HG03280 (cell line): ENCODE results near the gene NANOGP8.

Experiments
- ATAC-seq: cut with Tn5 transposase; IDR thresholded peaks from one replicate; pipeline ENCODE4 v1.9.1; 2021; ENCODE audit warnings: mild to moderate bottlenecking, moderate library complexity; ENCODE audit not compliant: unreplicated experiment

The NANOGP8 gene

DNA sequence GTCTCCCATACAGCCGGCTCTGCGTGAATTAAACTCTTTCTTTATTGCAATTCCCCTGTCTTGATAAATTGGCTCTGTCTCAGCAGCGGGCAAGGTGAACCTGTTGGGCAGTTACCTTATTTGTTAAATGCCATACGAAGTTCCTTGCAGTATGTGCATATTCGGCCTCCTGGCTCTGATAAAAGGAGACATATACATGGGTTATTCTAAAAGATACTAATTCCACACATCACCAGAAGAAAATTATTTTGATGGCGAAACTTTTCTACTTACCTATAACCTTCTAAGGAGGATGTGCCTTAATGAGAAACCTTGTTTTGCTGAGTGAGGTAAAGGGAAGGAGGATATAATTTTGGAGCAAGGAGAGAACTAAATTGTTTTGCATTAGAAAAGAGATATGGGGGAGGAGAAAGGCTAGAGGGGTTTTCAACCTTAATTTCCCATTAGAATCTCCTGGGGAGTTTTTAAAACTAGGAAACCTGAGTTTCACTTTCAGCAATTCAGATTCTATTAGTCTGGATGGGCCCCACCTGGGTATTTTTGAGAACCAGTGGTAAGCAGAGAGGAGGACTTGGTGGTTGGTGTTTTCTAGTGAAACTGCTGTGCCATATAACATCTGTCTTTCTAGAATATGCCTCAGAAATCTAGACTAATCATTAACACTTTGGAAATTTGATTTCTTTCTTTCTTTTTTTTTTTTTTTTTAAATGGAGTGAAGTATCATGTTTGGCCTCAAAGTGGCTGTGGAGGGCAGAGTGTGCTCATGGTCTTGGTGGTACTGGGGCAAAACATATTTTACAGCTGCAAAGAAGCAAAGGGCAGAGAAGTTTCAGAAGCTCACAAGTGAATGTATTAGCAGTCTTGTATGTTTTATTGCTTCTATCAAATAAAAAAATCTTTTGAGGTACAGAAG lies 23.0 kb downstream of the NANOGP8 start:
- ATAC-seq = no peak

DNA sequence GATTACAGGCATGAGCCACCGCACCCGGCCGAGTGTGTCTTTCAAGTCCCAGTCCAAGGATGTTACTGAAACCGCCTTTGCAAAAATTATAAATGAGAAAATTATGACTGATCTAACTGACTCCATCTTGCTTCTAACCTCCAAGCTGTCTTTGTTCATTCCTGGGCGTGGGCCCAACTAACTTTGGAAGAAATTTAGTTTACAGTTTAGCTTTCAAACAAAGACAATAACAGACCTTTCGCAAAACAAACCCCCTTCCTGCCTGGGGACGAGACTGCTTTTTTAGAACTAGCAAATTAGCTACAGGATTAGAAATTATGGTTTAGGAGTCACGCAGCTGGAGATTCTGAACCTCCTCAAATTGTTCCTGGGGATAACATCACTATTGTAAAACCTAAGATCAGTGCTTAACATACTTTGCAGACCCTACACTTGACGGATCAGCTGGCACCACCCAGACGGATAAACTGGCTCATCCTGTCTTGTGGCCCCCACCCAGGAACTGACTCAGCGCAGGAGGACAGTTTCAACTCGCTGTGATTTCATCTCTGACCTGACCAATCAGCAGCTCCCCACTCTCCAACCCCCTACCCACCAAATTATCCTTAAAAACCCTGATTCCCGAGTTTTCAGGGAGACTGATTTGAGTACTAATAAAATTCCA lies 23.8 kb downstream of the NANOGP8 start:
- ATAC-seq = no peak

DNA sequence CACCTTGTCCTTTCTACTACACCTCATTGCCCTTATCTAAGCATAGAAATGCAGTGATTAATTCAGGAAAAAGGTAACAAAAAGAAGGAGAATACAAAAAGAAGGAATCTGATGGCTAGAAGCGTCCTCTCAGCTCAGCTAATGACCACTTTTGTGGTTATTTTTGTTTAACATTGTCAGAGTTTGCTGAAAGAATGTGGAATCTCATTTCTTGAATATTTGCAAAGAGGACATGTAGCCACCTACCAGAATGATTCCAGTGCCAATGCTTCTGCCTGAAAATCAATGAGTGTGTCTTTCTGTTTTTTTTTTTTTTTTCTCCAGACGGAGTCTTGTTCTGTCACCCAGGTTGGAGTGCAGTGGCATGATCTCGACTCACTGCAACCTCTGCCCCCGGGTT lies 24.5 kb downstream of the NANOGP8 start:
- no peak for ATAC-seq

DNA sequence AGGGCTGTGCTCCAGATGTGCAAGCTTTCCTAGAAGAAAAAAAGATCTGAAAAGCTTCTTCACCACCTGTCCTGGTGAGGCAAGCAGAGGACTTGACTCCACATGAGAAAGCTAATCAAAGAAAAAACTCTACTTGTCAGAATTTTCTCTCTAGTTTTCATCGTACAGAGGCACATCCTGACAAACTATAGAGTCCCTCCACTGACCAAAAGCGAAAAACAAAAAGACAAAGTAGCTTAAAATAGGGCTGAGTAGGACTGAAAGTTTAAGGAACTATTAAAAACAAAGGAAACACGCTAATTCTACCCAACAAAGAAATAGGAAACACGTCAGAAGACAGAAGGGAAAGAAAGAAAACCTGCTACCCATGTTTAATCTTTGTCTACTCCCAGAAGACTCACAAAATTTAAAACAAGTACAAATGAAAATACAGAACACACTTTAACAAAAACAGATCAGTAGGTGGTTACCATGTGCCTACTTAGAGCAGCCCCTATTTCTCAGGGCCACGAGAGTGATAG lies 26.5 kb downstream of the NANOGP8 start:
- no peak for ATAC-seq

DNA sequence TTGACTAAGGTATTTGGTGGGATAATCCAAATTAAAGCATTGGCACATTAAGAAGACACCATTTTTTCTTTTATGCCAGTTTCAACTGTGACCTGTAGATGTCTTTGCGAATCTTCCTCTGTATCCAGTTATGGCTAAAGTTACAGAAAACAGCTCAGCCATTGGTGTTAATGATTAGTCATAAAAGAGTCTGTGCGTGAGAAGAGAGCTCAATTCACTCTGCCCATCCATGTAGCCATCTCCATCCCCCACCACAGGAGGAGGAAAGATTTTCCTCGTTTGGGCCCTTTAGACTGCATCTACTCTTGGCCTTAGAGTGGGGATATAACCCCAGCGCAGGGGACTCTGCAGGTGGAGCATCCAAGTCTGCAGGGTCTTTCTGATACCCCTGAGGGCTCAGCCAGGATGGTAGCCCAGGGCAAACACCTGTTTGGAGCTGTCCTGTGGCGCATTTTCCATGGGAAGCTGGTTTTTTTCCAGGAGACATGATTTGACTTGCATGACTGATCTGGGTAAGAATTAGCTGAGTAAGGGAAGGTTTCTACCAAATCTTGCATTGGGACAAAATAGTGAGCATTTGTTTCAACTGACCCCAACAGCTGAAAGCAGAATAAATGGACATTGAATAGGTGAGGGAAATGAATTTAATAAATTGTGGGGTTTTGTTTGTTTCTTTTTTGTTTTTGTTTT lies 29.5 kb downstream of the NANOGP8 start:
- ATAC-seq = no peak

DNA sequence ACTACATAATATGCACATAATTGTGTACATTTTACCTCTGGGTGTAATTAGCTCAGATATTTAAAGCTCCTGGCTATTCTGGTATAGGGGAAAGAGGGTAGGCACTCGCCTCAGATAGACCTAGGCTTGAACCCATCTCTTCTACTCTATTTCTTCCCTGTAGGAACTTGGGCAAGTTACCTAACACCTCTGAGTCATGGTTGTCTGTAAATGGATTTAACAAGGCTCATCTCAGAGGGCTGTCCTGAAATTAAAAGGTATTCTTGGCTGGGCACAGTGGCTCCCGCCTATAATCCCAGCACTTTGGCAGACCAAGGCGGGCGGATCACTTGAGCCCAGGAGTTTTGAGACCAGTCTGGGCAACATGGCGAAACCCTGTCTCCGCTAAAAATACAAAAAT lies 30.7 kb downstream of the NANOGP8 start:
- no peak for ATAC-seq

DNA sequence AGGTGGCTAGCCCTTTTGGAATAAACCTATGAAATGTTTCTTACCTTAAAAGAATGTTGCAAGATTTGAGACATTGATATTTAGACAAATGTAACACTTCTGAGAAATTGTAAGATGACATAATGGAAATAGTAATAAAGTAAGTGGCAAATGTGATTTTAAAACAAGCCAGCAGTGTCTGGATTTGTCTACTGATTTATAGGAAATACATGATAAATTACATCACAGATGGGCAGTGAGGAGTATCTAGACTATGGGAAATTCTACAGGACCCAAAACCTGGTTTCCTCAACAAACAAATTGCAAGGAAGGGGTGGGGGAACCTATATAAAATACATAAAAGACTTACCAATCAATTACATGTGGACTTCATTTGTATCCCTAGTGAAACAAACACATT lies 37.1 kb downstream of the NANOGP8 start:
- no peak for ATAC-seq

DNA sequence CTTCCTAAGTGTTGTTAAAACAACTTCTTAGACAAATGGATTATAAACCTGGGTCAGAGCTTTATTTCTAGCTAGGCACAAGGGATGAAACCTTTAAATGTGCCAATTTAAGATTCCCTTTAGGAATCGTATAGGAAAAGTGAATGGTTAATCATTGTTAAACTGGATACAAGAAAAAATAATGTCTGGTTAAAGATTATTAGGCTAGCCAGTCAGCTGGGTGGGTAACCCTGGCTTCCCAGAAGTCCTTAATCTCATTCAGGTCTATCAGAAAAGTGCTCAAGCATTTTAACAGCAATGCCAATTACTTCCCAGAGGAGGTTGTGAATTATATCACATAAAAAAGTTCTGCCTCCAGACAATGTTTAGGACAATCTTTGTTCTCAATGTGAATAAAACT lies 37.6 kb downstream of the NANOGP8 start:
- ATAC-seq = no peak

DNA sequence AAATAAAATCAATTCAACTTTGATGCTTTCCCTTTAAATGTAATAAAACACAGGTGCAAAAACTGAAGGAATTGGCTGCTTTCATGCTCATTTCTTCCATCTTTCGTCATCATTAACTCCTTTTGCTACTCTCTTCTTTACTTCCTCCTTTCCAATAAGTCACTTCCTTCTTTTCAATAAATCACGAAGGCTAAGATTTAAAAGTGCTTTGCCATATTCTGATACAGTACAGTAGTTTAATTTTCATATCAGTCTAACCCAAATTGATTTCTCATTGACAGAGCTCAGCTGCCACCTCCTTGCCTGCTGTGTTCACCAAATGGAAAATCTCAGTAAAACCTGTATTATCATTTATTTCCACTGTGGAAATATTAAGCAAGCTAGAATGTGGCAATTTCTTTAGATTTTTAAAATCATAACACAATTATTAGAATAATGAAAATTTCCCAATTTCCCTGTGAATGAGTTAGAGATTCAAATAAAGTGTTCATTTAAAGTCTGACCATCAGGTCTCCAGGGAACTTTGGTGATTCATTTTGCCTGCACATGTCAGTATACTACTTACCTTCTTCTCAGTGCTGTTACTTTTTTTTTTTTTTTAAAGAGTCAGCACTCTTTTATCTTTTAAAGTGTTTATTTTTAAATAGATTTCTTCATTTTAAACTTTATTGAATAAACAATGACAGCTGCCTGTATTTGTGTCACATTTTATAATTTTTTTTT lies 41.6 kb downstream of the NANOGP8 start:
- no peak for ATAC-seq

DNA sequence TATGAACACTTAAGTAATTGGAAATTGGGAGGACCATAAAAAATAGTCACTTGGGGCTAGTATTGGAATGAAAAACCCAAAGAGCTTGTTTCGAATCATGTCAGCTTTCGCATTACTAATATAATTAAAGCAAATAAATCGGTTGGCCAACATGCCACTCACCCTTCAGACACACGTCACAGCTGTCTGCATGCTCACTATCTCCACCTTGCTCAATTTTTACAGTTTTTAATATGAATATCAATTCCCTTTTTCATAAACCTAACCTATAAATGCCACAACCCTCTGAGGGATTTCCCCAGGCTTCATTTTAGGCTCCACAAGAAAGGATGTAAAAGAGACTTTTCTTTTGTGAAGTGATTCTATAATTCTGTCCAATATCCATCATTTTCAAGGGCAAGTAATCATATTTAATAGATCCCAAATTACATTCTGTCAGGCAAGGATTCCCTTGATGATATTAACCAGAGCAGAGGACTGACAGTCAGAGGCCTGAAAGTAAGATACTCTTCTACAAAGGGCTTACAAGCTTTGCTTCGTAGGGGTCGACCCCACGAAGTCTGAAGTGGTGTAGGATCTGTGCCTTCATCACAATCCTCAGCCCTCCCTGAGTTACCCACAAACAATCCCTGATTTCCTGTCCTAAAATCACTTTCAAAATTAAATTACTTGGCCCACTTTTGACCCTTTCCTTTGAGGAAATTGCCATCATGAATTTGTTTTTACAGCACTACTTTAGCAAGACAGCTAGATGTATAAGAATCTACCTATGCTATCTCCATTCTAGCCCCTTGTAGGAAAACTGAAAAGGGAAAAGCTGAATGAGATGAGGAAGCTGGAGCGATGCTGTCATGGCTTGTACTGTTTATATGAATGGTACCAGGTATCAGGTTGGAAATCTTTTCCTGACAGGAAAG lies 44.5 kb downstream of the NANOGP8 start:
- no peak for ATAC-seq

DNA sequence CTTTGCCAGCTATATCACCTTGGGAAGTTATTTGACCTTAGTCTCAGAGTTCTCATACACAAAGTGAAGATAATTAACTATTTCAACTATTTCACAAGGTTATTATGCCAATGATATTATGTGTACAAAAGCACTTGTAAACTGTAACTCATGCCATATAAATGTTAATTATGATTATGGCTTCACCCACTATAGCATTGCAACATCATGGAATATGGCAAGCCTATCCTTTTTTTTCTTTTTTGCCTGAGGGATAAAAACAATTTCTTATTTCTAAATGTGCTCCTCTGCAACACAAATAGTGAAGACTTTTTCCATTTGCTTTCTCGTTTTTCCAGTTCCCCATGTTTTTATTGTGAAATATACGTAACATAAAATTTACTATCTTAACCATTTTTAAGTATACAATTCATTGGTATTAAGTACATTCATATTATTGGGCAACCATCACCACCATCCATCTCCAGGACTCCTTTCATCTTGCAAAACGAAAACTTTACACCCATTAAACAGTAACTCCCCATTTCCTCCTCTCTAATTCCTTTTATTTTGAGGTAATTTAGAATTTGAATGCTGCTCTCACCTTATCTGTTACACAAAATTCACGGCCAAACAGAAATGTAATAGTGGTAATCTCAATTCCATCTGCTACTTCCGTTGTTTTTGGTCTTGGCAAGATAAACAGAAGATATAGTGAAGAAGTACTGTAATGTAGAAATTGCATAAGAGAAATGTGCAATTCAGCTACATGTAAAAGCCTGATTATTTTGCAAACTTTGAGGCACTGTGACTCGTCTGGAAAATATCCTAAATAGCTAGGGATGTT lies 46.3 kb downstream of the NANOGP8 start:
- ATAC-seq = no peak
